Lower leg skin (tissue), 4 donors: Measurements from ENCODE around the gene SLC4A5. TPM values are rescaled to one million over a fixed set of nuclear protein-coding genes. Genes with fewer than 3 reads are reported as not detected.
"Not testable (repeated sequence)": the region's sequence is repeated elsewhere in the genome, so short reads cannot be mapped to it uniquely, and the experiment has no call there.

Source experiments
- DNase-seq, 2 donors: peaks; one replicate each; pipeline ENCODE4 v3.0.0-alpha.2; 2019; ENCODE audit warnings: low spot score in 2 of 2
- H3K4me3 ChIP-seq: fragments of 200-600 bp; sonication (generic); 2 replicates; pipeline ENCODE4 v1.5.1; 2017; ENCODE audit warnings: mild to moderate bottlenecking, low read depth; ENCODE audit not compliant: poor library complexity, severe bottlenecking
- POLR2A ChIP-seq, 2 donors: fragments of 450-650 bp; IDR thresholded peaks; one replicate each; pipeline ENCODE4 v1.6.1; 2016 to 2017; ENCODE audit warnings: antibody characterized with exemption in 2 of 2, mild to moderate bottlenecking in 1 of 2, moderate library complexity in 1 of 2
- WGBS, 2 donors: methylation state at CpG; one replicate each; pipeline ENCODE4 v1.1.5; 2018; 5-methylcytosine and 5-hydroxymethylcytosine counted together
- intact Hi-C: fragments of 100-400 bp; cut with DNase I; formaldehyde crosslinking; loops from one replicate; pipeline ENCODE4 v1.15.0; 2023; ENCODE audit warnings: low total_unique reads
- total RNA-seq, 4 donors: library from RNA; depleted of rRNA; stranded (reverse); fragments of >200 nt; gene quantifications; one replicate each; pipeline ENCODE4 v1.1.0, GENCODE V29; 2016
- TF ChIP-seq, protein P1 (sequence below), 3 donors: fragments of 450-650 bp; IDR thresholded peaks; one replicate each; pipeline ENCODE4 v1.5.1; 2016; ENCODE audit warnings: antibody characterized with exemption in 3 of 3, mild to moderate bottlenecking in 3 of 3, moderate library complexity in 2 of 3

Gene SLC4A5
- total RNA-seq, 4 donors from 2014 or later: 3.0 to 5.6 (median 3.7) TPM

DNA sequence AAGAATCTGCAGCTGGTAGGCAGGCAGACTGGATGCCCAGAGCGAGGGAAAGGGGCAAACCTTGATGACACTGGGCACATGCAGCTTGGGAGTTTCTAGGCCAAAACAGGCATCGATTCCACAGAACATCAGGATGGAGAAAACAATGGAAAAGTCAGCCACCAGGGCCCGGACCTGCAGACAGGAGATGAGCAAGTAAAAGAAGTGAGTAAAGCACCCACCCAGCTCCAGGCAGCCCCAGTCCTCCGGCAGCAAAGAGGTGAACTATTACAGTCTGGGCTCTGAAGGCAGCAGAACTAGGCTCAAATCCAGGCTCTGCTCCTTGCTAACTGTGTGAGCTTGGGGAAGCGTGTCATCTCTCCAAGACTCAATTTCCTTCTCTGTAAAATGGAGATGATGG lies 108.2 kb downstream of the SLC4A5 start:
- no peak for TF ChIP-seq POLR2A (IDR thresholded peaks at IDR 0.05)
- TF ChIP-seq, protein P1, sequence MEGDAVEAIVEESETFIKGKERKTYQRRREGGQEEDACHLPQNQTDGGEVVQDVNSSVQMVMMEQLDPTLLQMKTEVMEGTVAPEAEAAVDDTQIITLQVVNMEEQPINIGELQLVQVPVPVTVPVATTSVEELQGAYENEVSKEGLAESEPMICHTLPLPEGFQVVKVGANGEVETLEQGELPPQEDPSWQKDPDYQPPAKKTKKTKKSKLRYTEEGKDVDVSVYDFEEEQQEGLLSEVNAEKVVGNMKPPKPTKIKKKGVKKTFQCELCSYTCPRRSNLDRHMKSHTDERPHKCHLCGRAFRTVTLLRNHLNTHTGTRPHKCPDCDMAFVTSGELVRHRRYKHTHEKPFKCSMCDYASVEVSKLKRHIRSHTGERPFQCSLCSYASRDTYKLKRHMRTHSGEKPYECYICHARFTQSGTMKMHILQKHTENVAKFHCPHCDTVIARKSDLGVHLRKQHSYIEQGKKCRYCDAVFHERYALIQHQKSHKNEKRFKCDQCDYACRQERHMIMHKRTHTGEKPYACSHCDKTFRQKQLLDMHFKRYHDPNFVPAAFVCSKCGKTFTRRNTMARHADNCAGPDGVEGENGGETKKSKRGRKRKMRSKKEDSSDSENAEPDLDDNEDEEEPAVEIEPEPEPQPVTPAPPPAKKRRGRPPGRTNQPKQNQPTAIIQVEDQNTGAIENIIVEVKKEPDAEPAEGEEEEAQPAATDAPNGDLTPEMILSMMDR (IDR thresholded peaks at IDR 0.05): no peak

DNA sequence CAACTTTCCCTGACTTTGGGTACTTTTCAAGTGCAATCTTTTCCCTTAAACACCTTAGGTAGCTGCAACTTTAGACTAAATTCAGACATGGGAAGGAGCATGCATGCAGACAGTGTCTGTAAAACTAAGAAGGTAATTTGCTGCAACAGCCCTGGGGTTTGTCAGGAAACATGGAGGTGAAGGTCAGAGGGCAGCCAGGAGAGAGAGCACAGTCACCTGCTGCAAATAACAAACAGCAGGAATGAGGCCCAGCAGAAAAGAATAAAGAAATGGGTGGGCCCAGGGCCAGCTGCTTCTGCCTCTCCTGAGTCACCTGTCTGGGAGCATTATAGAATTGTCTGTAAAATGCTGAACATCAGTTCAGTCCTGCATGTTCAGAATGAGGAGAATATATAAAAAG lies 109.6 kb downstream of the SLC4A5 start:
- no peak overlapping the region for H3K4me3 ChIP-seq
- no peak for DNase-seq
- TF ChIP-seq, protein P1 (IDR thresholded peaks at IDR 0.05): no peak
- TF ChIP-seq POLR2A (IDR thresholded peaks at IDR 0.05): no peak
- intact Hi-C loops: no loop called here

More for the DNA sequence above, 108.2 kb downstream of the SLC4A5 start:
- intact Hi-C loops: no loop called here
- DNase-seq: peak in 1 of 2 donors; percentile 60
- WGBS, 2 donors: 90 to 97% methylated on average over 5 of the region's 5 CpGs
- H3K4me3 ChIP-seq: no peak overlapping the region

DNA sequence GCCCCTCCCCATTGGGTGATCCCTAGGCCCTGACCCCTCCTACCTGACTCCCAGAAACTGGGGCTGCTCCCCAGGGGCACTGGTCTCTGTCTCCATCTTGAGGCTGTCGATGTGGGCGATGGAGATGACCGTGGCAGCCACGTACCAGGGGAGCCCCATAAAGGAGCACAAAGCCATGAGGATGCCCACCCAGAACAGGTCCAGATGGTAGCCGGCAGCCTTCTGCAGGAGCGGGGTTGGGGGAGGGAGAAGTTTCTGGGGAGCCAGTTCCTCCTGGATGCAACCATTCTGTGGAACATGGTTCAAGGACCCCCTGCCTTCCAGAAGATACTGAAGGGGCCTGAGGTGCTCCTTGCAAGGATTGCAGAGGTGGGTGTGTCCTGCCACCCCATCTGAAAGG lies 110.8 kb downstream of the SLC4A5 start:
- WGBS, 2 donors: 91 to 95% methylated on average over 4 to 5 of the region's 6 CpGs
- DNase-seq: no peak
- H3K4me3 ChIP-seq: no peak overlapping the region
- intact Hi-C loops: no loop called here
- TF ChIP-seq, protein P1 (IDR thresholded peaks at IDR 0.05): no peak

DNA sequence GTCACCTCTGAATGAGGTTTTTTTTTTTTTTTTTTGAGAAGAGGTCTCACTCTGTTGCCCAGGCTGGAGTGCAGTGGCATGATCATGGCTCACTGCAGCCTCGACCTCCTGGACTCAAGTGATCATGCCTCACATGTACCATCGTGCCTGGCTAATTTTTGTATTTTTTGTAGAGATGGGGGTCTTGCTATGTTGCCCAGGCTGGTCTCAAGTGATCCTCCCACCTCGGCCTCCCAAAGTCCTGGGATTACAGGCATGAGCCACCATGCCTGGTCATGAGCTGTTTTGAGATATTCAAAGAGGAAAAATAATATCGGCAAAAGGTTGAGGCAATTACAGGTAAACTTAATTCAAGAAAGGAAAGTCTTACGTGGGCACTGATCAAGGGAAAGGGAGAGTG lies 113.4 kb downstream of the SLC4A5 start:
- DNase-seq, intact Hi-C loops, H3K4me3 ChIP-seq: not testable (repeated sequence)
- 90 to 91% methylated on average over 5 of the region's 5 CpGs for WGBS, 2 donors

DNA sequence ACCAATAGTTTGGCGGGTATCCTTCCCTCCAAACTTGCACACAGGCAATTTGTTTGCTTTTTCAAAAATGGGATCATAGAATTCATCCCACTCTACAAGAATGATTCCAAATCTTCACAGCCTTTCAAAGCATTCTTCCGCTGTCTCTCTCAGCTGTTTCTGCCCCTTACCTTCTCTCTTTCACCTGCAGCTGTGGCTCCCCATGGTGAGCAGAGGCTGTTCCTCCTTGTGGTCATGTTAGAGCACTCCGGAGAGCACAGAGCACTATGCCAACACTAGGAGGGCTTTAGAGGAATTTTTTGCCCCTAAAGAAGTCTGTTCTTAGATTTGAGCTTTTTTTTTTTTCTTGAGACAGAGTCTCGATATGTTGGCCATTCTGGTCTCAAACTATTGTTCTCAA lies 114.4 kb downstream of the SLC4A5 start:
- WGBS, 2 donors: 89 to 98% methylated on average over 4 of the region's 4 CpGs
- DNase-seq: no peak
- intact Hi-C loops: no loop called here
- H3K4me3 ChIP-seq: no peak overlapping the region
- TF ChIP-seq, protein P1 (IDR thresholded peaks at IDR 0.05): no peak
- no peak for TF ChIP-seq POLR2A (IDR thresholded peaks at IDR 0.05)

DNA sequence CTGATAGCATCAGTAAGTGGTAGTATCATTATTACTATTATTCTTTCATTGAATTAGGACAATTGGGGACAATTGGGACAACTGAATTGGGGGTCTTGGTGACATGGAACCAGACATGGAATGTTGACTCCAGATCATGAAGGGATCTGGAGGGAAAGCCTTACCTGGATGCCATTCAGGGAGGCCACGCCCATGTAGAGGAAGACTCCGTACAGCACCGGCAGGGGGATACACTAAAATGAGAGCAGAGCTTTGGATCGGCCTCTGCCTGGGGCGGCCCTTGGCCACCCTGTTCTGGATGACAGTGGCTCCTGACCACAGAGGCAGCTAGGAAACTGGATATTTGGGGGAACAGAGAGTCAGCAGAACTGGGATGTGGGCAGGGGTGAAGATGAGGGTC lies 115.6 kb downstream of the SLC4A5 start:
- TF ChIP-seq, protein P1 (IDR thresholded peaks at IDR 0.05): no peak
- TF ChIP-seq POLR2A (IDR thresholded peaks at IDR 0.05): no peak
- WGBS, 2 donors: 78 to 81% methylated on average over 5 of the region's 5 CpGs
- intact Hi-C loops: no loop called here
- DNase-seq: no peak
- H3K4me3 ChIP-seq: no peak overlapping the region
